NOMO-1 treated with dmso at 0.1 percent for 144 hours (cell line): ENCODE results near the gene IQGAP2.

Experiments
- DNase-seq: peaks from one replicate; lab custom pipeline; 2025; ENCODE audit not compliant: unreplicated experiment; lab: John Stamatoyannopoulos, UW

IQGAP2 gene

GRCh38 chr5:76705574-76705973 is 302.5 kb downstream of the IQGAP2 start:
- no peak for DNase-seq

GRCh38 chr5:76709762-76710161 is 306.7 kb downstream of the IQGAP2 start:
- no peak for DNase-seq

- DNase-seq, result no peak
Measured at GRCh38 chr5:76710991-76711390, 307.9 kb downstream of the IQGAP2 start.

GRCh38 chr5:76714751-76715485 is 311.8 kb downstream of the IQGAP2 start:
- no peak for DNase-seq

- DNase-seq, result no peak
Measured at GRCh38 chr5:76715486-76715735, 312.3 kb downstream of the IQGAP2 start.

GRCh38 chr5:76715736-76716455 is 312.8 kb downstream of the IQGAP2 start, which contains the start of gene F2R:
F2R (plus strand) TSS chr5:76716126; CDS start chr5:76716308, 182 bp downstream.
- no peak for DNase-seq

GRCh38 chr5:76716456-76717157 is 313.5 kb downstream of the IQGAP2 start:
- no peak for DNase-seq

- DNase-seq, result no peak
Measured at GRCh38 chr5:76717222-76718083, 314.4 kb downstream of the IQGAP2 start.

GRCh38 chr5:76718381-76718832 is 315.3 kb downstream of the IQGAP2 start:
- DNase-seq, result no peak

- no peak for DNase-seq
Measured at GRCh38 chr5:76718880-76719279, 315.8 kb downstream of the IQGAP2 start.

- DNase-seq, result peak; percentile 59
Measured at GRCh38 chr5:76720988-76721569, 318.0 kb downstream of the IQGAP2 start.

GRCh38 chr5:76723266-76723665 is 320.2 kb downstream of the IQGAP2 start:
- no peak for DNase-seq

GRCh38 chr5:76723906-76724305 is 320.8 kb downstream of the IQGAP2 start:
- DNase-seq, result no peak

GRCh38 chr5:76724871-76725270 is 321.8 kb downstream of the IQGAP2 start:
- no peak for DNase-seq

- no peak for DNase-seq
Measured at GRCh38 chr5:76728965-76729364, 325.9 kb downstream of the IQGAP2 start.

- DNase-seq, result no peak
Measured at GRCh38 chr5:76729373-76730290, 326.5 kb downstream of the IQGAP2 start.

GRCh38 chr5:76732405-76733048 is 329.4 kb downstream of the IQGAP2 start:
- DNase-seq, result no peak

GRCh38 chr5:76733049-76733417 is 329.9 kb downstream of the IQGAP2 start:
- DNase-seq, result no peak
